GM21381 (cell line): ENCODE data around the gene CSF1.
"Not testable (repeated sequence)": the region's sequence is repeated elsewhere in the genome, so short reads cannot be mapped to it uniquely, and the experiment has no call there.

Experiments
- ATAC-seq: cut with Tn5 transposase; IDR thresholded peaks from one replicate; pipeline ENCODE4 v1.9.1; 2021; ENCODE audit warnings: mild to moderate bottlenecking, moderate library complexity; ENCODE audit not compliant: unreplicated experiment

Gene CSF1

DNA sequence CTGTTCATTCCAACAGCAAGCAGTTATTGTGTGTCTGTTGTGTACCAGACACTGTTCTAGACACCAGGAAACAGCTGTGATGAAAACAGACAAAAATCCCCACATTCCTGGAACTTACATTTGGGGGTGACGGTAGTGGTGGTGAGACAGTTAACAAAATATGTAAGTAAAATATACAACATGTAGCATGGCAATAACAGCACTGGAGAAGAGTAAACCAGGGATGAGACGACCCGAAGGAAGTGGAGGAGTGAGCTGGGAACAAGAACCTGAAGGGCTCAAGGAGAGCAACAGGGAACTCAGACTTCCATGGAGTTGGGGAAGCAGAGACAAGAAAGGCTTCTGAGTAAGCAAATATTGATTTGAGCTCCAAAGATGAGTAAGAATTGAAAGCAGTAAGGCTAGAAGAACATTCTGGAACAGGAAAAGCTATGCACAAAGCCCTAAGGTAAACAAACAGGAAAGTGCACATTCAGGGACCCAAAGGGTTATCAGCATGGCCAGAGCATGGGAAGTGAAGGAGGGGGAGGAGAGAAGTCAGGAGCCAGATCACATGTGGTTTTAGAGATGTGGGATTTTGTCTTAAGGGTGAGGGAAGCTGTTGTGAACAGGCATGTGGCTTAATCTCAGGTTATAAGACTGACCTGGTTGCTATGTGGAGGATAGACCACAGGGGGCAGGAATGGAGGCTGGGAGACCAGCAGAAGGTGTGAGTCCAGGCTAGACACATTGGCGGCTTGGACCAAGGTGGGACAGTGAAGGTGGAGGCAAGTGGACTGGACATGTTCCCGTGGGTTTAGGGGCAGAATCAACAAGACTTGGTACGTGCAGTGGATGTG, 7.3 kb downstream of the CSF1 start:
- ATAC-seq = no peak

DNA sequence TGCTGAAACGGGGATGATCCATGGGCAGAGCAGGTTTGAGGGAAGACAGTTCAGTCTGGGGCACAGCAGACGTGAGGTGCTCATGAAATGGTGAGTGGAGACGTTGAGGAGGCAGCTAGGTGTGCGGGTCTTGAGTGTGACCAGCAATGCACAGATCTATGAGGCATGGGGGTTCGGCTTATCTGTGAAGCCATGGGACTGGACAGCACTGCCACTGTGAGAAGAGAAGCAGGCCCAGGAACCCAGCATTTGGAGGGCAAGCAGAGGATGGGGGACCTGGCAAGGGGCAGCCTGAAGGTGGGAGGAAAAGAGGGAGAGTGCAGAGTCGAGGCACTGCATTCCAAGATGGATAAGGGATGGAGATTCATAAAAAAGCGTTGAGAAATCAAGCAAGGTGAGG, 8.0 kb downstream of the CSF1 start:
- ATAC-seq = no peak

DNA sequence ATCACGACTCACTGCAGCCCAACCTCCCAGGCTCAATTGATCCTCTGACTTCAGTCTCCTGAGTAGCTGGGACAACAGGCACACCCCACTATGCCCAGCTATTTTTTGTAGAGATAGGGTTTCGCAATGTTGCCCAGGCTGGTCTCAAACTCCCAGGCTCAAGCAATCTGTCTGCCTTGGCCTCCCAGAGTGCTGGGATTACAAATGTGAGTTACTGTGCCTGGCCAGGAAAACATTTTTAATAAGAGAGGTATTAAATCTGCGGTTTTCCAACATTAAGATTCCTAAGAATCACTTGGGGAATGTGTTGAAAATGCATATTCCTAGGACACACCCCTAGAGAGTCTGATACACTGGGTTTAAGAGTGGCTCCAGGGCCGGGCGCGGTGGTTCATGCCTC, 8.7 kb downstream of the CSF1 start:
- ATAC-seq = no peak

DNA sequence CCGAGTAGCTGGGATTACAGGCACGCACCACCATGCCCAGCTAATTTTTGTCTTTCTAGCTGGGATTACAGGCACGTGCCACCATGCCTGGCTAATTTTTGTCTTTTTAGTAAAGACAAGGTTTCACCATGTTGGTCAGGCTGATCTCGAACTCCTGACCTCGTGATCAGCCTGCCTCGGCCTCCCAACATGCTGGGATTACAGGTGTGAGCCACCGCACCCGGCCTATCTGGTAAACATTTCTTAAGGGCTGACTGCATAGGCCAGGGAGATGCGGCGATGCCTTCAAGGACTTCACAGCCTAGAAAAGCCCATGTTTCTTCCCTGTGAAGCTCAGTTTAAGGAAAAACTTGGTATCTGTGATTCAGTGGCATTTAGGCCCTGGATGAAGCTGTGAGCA, 9.7 kb downstream of the CSF1 start:
- not testable (repeated sequence) for ATAC-seq

DNA sequence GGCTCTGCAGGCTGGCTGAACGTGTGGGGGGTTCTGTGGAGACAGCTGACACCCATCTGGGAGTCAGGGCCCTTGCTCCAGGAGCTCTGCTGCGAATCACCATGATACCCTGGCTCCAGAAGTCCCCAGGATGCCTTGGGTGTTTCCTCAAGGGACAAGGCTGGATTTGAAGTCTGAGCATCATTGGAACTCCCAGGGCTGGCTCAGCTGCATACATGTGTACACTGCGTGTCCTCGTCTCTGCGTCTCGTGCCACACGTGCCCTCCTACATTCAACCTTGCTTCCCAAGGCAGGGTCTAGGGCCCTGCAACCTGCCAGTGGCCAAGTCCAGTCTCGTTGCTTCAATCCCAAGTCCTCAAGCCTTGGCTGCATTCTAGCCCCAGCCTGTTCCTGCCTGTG, 11.7 kb downstream of the CSF1 start:
- no peak for ATAC-seq

DNA sequence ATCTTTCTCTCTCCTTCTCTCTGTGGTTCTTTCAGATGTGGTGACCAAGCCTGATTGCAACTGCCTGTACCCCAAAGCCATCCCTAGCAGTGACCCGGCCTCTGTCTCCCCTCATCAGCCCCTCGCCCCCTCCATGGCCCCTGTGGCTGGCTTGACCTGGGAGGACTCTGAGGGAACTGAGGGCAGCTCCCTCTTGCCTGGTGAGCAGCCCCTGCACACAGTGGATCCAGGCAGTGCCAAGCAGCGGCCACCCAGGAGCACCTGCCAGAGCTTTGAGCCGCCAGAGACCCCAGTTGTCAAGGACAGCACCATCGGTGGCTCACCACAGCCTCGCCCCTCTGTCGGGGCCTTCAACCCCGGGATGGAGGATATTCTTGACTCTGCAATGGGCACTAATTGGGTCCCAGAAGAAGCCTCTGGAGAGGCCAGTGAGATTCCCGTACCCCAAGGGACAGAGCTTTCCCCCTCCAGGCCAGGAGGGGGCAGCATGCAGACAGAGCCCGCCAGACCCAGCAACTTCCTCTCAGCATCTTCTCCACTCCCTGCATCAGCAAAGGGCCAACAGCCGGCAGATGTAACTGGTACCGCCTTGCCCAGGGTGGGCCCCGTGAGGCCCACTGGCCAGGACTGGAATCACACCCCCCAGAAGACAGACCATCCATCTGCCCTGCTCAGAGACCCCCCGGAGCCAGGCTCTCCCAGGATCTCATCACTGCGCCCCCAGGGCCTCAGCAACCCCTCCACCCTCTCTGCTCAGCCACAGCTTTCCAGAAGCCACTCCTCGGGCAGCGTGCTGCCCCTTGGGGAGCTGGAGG, 12.7 kb downstream of the CSF1 start:
- no peak for ATAC-seq

DNA sequence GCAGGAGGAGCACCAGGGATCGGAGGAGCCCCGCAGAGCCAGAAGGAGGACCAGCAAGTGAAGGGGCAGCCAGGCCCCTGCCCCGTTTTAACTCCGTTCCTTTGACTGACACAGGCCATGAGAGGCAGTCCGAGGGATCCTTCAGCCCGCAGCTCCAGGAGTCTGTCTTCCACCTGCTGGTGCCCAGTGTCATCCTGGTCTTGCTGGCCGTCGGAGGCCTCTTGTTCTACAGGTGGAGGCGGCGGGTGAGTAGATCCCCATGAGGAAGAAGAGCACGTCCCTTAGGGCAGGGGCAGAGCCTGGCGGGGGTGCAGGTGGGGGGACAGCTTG, 13.3 kb downstream of the CSF1 start:
- ATAC-seq = no peak

DNA sequence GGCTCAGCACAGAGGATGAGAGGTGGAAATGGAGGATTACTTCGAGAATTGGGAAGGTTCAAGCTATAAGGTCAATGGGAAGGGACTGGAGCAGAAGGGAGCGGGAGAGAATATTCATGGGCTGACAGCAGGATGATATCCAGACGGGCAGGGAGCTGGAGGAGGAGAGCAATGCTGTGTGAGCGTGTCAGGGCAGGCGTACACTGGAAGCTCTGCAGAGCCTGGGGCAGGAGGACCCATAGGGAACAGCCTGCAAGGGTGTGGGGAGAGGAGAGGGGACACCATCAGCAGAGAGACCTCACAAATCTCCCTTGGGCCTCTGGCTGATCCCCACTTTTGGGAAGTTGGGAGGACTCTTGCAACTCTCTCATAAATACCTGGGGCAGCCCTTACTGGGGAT, 13.7 kb downstream of the CSF1 start:
- ATAC-seq = no peak

DNA sequence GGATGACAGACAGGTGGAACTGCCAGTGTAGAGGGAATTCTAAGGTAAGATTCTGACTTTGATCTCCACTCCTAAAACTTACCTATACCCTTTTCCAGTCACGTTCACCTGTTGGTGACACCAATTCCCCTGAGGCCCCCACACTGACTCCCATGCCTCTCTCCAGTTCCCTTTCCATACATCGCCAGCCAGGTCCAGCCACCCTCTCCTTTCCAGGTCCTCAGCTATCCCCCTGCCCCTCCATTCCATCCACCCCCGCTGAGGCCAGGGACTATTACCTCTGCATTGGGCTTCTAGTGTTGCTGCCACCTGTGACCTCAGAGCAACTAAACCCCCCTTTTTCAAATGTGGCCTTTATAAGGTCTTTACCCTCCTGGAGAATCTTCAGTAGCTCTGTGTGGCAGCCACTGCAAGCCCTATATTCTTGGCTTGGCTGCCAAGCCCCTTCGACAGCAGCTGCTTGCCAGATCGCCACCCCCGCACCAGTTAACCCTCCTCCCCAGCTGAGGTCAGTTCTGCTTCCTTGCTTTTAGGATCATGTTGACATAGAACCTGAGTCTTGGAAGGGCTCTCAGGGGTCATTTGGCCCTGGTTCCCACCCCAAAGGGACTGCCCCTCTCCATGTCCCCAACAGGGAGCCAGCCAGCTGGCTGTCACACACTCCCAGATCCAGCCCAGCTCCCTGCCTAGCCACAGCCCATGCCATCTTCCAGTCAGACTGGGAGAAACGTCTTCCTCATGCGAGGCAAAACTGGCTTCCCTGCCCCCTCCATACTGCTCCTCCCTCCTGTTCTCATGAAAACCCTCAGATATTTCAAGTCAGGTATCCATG, 14.7 kb downstream of the CSF1 start:
- ATAC-seq = no peak

DNA sequence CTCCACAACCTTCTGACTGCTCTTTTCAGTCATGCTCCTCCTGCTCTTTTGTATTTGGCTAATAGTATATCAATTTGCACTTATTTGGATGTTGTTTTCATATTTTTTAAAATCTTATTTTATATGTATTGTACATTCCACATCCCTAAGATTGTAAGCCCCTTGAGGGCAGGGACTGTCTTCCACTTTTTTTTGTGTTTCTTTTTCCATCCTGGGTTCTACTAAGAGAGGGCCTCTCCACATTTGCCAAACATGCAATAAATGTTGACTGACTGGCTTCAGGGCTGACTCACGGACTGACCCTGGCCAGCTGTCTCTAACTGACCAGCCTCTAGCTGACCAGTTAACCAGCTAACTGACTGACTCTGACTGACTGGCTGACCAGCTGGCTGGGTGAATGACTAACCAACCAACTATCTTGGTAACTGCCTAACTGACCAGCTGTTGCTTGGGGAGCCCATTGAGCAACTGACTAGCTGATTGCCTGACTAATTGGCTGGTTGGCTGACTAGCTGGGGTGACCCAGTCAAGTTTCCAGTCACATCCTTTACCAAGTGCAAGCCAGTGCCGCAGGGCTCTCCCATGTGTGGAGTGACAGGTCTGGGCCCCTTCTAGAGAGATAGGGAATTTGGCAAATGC, 16.1 kb downstream of the CSF1 start:
- ATAC-seq = no peak

DNA sequence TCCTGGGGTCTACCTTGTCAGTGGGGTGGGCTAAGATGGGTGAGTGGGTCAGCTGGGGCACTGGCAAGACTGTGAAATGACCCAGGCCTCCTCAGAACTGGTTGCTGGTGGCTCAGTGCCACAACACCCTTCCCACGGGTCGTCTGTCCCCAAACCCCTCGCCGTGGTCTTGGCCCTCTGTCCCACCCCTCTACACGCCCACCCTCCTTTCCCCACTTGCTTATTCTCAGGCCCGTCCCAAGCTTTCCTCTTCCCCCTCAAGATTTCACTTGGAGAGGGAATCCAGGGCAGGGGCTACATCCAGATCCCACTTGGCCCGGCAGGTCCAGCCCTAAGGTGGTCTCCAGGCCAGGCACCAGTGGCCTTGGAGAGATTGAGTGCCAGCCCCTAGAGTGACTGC, 16.7 kb downstream of the CSF1 start:
- ATAC-seq = no peak

DNA sequence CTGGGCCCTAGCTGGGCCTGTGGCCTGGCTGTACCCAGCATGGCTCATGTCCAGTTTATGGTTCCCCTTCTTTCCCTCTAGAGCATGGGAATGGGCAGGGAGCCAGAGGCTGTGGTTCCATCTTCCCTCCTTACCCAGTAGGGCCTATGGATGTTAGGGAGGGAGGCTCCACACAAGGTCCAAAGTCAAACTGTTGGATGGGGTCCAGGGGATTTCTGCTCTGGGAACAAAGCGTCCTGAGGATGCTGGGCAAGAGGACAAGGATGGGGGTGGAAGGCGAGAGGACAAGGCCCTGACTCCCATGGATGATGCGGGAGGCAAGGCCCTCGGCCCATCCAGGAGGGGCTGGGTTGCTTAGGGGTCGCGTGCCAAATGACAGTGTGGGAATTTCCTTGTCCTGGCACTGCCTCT, 17.3 kb downstream of the CSF1 start:
- no peak for ATAC-seq

DNA sequence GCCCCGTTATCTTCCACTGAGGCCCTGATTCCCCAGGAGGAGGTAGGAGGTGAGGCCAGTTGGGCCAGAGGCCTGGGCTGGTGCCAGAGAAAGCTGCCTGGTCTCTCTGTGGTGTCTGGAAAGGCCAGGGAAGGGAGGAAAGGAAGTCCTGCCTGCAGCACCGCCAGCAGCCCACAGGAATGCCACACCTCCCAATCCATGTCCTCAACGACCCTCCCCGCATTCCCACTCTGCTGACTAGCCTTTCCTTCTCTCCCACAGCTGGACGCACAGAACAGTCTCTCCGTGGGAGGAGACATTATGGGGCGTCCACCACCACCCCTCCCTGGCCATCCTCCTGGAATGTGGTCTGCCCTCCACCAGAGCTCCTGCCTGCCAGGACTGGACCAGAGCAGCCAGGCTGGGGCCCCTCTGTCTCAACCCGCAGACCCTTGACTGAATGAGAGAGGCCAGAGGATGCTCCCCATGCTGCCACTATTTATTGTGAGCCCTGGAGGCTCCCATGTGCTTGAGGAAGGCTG, 18.0 kb downstream of the CSF1 start:
- ATAC-seq = no peak

DNA sequence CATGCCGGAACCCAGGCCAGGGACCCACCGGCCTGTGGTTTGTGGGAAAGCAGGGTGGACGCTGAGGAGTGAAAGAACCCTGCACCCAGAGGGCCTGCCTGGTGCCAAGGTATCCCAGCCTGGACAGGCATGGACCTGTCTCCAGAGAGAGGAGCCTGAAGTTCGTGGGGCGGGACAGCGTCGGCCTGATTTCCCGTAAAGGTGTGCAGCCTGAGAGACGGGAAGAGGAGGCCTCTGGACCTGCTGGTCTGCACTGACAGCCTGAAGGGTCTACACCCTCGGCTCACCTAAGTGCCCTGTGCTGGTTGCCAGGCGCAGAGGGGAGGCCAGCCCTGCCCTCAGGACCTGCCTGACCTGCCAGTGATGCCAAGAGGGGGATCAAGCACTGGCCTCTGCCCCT, 18.5 kb downstream of the CSF1 start:
- no peak for ATAC-seq

DNA sequence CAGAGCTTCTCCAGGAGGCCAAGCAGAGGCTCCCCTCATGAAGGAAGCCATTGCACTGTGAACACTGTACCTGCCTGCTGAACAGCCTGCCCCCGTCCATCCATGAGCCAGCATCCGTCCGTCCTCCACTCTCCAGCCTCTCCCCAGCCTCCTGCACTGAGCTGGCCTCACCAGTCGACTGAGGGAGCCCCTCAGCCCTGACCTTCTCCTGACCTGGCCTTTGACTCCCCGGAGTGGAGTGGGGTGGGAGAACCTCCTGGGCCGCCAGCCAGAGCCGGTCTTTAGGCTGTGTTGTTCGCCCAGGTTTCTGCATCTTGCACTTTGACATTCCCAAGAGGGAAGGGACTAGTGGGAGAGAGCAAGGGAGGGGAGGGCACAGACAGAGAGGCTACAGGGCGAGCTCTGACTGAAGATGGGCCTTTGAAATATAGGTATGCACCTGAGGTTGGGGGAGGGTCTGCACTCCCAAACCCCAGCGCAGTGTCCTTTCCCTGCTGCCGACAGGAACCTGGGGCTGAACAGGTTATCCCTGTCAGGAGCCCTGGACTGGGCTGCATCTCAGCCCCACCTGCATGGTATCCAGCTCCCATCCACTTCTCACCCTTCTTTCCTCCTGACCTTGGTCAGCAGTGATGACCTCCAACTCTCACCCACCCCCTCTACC, 19.1 kb downstream of the CSF1 start:
- no peak for ATAC-seq

DNA sequence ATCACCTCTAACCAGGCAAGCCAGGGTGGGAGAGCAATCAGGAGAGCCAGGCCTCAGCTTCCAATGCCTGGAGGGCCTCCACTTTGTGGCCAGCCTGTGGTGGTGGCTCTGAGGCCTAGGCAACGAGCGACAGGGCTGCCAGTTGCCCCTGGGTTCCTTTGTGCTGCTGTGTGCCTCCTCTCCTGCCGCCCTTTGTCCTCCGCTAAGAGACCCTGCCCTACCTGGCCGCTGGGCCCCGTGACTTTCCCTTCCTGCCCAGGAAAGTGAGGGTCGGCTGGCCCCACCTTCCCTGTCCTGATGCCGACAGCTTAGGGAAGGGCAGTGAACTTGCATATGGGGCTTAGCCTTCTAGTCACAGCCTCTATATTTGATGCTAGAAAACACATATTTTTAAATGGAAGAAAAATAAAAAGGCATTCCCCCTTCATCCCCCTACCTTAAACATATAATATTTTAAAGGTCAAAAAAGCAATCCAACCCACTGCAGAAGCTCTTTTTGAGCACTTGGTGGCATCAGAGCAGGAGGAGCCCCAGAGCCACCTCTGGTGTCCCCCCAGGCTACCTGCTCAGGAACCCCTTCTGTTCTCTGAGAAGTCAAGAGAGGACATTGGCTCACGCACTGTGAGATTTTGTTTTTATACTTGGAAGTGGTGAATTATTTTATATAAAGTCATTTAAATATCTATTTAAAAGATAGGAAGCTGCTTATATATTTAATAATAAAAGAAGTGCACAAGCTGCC, 19.8 kb downstream of the CSF1 start:
- no peak for ATAC-seq

DNA sequence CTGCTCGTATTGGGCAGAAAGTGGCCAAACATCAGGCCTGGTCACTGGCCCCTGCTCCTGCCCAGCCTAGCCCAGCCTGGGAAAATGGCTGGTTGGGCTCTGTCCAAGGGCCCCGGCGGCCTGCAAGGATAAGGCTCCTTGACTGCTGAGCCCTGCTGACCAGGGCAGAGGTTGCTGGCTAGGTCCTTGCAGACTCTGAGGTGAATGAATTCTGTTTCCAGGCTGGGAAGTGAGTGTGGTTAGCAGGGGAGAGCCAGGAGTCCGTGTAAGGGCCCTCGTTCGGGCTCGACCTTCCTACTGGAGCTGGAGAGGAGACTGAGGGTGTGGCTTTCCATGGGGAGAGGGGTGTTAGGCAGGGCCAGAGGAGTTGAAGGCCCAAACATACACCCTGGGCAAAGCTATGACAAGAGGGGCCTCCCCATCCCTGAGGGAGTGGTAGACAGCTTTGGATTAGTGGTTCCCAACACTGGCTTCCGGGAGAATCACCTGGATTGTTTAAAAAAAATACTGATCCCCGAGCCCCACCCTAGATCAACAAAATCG, 20.6 kb downstream of the CSF1 start:
- no peak for ATAC-seq

DNA sequence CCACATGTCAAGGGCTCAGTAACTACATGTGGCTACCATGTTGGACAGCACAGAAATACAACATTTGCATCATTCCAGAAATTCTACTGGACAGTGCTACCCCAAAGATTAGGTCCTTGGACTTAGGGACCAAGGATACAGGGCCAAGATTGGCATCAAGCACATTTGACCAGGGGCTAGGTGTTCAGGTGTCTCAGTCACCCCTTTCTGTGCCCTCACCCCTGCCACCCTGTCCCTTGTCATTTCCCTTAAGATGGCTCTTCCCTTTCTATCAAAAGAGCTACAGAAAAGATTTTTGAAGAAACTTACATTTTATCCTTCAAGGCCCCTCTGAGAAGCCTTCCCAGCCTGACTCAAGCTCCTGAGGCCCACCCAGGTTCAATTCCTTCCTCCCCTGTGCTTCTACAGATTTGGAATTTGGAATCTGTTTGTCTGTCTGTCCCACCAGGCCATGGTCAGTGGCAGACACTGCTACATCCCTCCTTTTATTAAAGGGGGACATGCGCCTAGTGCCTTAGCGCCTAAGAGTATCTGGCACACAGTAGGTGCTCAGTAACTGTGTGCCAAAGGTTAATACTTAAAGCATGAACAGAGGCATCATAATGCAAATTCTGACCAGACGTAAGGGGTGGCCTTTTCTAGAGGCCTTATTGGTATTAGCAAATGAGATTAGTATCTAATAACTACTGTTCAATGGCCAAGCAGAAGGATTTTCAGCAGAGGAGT, 21.4 kb downstream of the CSF1 start:
- no peak for ATAC-seq

DNA sequence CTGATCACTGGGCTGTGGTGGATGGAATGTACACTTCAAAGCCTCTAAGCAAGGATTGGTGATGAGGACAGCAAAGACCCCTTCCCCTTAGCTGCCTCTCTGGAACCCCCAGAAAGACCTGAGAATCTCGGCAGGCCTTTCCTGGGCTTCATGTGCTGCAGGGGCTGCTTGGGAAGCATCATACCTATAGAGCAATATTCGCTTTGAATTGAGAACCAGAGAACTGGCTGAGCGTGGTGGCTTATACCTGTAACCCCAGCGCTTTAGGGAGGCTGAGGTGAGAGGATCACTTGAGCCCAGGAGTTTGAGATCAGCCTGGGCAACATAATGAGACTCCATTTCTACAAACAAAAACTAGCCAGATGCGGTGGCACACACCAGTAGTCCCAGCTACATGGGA, 22.0 kb downstream of the CSF1 start:
- ATAC-seq = no peak
